ENCODE measurements around the gene CDH7.

Gene CDH7

DNA sequence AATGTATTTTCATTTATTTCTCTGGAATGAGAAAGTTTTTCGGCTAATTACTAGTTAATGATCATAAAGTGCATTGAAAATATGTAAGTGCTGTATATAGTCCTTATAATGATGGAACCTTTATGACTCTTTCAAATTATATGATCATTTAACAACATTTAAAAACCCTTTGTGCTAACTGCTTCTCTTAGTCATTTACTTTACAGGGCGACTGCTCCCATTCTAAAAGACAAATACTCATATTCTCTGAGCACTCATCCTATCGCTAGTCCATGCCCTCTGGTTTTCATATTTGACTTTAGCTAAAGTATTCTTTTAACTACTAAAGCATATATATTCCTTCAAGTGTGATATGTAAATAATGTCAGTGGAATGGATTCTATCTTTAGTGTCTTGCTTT is 168.2 kb downstream of the CDH7 start:
- H3K27me3 Mint-ChIP-seq, result no peaks in the 10 kb centered on the region
- no peaks in the 10 kb centered on the region for H3K9me3 Mint-ChIP-seq
- ATAC-seq (replicated peaks) (no peak), DNase-seq (no peak)
- no peak overlapping the region for H3K27ac Mint-ChIP-seq
- H3K36me3 Mint-ChIP-seq, result no peaks in the 10 kb centered on the region
- H3K4me3 Mint-ChIP-seq, result no peak overlapping the region
- H3K4me1 Mint-ChIP-seq, result no peaks in the 10 kb centered on the region

- DNase-seq (no peak), ATAC-seq (replicated peaks) (no peak)
- Mint-ChIP-seq H3K4me3 (no peak overlapping the region), H3K36me3 (no peaks in the 10 kb centered on the region), H3K27ac (no peak overlapping the region), H3K27me3 (no peaks in the 10 kb centered on the region), H3K4me1 (no peaks in the 10 kb centered on the region), H3K9me3 (no peaks in the 10 kb centered on the region)
Measured at GRCh38 chr18:65919663-65920062, 168.9 kb downstream of the CDH7 start.

GRCh38 chr18:65922103-65922502 is 171.3 kb downstream of the CDH7 start:
- Mint-ChIP-seq H3K9me3 (no peaks in the 10 kb centered on the region), H3K36me3 (no peaks in the 10 kb centered on the region), H3K27ac (no peak overlapping the region), H3K4me3 (no peak overlapping the region), H3K27me3 (no peaks in the 10 kb centered on the region), H3K4me1 (no peaks in the 10 kb centered on the region)
- DNase-seq (no peak), ATAC-seq (replicated peaks) (no peak)

- no peak overlapping the region for H3K27ac Mint-ChIP-seq
- H3K27me3 Mint-ChIP-seq, result no peaks in the 10 kb centered on the region
- no peak overlapping the region for H3K4me3 Mint-ChIP-seq
- no peaks in the 10 kb centered on the region for H3K36me3 Mint-ChIP-seq
- H3K9me3 Mint-ChIP-seq, result no peaks in the 10 kb centered on the region
- no peak for ATAC-seq (replicated peaks)
- no peak for DNase-seq
- H3K4me1 Mint-ChIP-seq, result no peaks in the 10 kb centered on the region
Measured at GRCh38 chr18:65924904-65925303, 174.1 kb downstream of the CDH7 start.

DNA sequence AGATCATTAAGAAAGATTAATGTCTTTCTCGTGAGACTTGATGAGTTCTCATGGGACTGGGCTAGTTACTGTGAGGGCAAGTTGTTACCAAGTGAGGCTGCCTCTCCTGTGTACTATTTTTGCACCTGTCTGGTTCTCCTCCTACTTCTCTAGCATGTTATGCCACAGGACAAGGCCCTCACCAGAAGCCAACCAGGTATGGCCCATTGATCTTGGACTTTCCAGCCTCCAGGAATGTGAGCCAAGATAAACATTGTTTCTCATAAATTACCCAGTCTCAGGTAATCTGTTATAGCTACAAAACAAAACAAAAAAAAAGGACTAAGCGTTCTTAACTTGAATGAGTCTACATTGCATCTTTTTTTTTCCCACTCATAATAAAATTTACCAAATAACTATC is 184.1 kb downstream of the CDH7 start:
- ATAC-seq (replicated peaks), result no peak
- H3K4me1 Mint-ChIP-seq, result no peaks in the 10 kb centered on the region
- H3K36me3 Mint-ChIP-seq, result no peaks in the 10 kb centered on the region
- DNase-seq, result no peak
- H3K27ac Mint-ChIP-seq, result no peak overlapping the region
- peaks cover 4 to 6% of the 10 kb centered on the region in 2 donors for H3K9me3 Mint-ChIP-seq
- H3K27me3 Mint-ChIP-seq, result no peaks in the 10 kb centered on the region
- no peak overlapping the region for H3K4me3 Mint-ChIP-seq

GRCh38 chr18:65936678-65937077 is 185.9 kb downstream of the CDH7 start:
- Mint-ChIP-seq H3K4me1 (no peaks in the 10 kb centered on the region), H3K4me3 (no peak overlapping the region), H3K36me3 (no peaks in the 10 kb centered on the region), H3K27ac (no peak overlapping the region), H3K27me3 (no peaks in the 10 kb centered on the region), H3K9me3 (peaks cover 2 to 4% of the 10 kb centered on the region in 2 donors)
- no peak for ATAC-seq (replicated peaks)
- DNase-seq, result no peak

DNA sequence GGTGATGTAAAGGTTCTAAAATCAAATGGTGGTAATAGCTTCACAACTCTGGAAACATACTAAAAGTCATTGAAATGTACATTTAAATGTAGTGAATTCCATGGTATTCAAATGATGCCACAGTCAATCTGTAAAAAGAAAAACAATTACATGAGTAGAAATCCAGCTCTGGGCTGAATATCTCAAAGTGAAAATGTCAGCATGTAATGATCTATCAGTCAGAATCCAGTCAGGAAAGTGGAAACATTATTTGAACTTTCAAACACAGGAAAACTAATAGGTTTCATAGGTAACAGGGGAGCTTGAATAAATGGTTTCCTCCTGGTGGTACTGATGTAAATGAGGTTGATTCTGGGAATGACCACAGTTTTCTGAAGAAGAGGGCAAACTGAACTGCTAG is 186.4 kb downstream of the CDH7 start:
- H3K36me3 Mint-ChIP-seq, result no peaks in the 10 kb centered on the region
- no peak overlapping the region for H3K4me3 Mint-ChIP-seq
- no peak for DNase-seq
- H3K27ac Mint-ChIP-seq, result no peak overlapping the region
- no peaks in the 10 kb centered on the region for H3K27me3 Mint-ChIP-seq
- no peaks in the 10 kb centered on the region for H3K4me1 Mint-ChIP-seq
- H3K9me3 Mint-ChIP-seq, result peaks cover 0 to 2% of the 10 kb centered on the region in 2 donors
- no peak for ATAC-seq (replicated peaks)

DNA sequence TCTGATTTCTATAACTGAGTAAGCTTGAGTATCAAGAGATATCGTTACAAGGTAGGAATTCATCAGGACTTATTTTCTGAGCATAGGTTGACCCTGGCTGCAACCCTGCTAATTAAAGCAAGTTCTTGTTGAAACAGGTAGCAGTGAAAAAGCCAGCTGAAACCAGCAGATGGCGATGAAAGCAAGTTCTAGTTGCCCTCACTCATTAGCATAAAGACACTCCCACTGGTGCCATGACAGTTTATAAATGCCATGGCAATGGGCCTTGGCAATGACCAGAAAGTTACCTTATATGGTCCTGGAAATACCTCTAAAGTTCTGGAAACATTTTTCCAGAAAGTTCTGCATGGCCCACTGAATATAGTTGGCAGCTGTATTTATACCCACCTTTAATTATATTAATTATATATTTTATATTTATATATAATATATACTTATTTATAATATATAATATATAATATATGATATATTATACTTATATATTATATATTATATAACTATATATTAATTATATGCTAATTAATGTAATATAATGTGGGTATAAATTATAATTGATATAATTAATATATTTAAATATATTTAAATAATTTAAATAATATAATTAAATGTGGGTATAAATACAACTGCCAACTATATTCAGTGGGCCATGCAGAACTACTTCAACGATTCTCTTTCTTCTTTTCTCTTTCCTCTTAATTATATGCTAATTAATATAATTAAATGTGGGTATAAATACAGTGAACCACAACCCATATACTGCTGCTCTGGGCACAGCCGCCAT is 188.0 kb downstream of the CDH7 start:
- peak; percentile 3 for DNase-seq
- no peaks in the 10 kb centered on the region for H3K36me3 Mint-ChIP-seq
- H3K4me1 Mint-ChIP-seq, result no peaks in the 10 kb centered on the region
- H3K9me3 Mint-ChIP-seq, result no peaks in the 10 kb centered on the region
- H3K4me3 Mint-ChIP-seq, result no peak overlapping the region
- peak; percentile 69 to 81 for ATAC-seq (replicated peaks)
- H3K27me3 Mint-ChIP-seq, result no peaks in the 10 kb centered on the region
- no peak overlapping the region for H3K27ac Mint-ChIP-seq
